Spleen (tissue), 11 donors: ENCODE results near the gene RENBP. TPM values are rescaled to one million over a fixed set of nuclear protein-coding genes. Genes with fewer than 3 reads are reported as not detected.
A peak's percentile ranks its signal among the peaks of the same experiment; 100 is the strongest.

ENCODE experiments used
- DNase-seq: peaks from one replicate; pipeline ENCODE4 v3.0.0-alpha.2; 2020
- H3K27ac ChIP-seq, 8 donors: fragments of 200-600 bp; sonication (generic) in 7 of 8; 1 replicate in 4 of 8; 2 replicates in 4 of 8; pipeline versions ENCODE4 v1.5.0 to v1.8.0; 2016 to 2021; ENCODE audit warnings: inconsistent platforms in 4 of 8, mild to moderate bottlenecking in 4 of 8, moderate library complexity in 1 of 8
- H3K27me3 ChIP-seq, 7 donors: fragments of 200-600 bp; sonication (generic) in 6 of 7; replicated peaks in 1 of 7; 1 replicate in 4 of 7; 2 replicates in 3 of 7; pipeline versions ENCODE4 v1.5.0 to v1.8.0; 2016 to 2021; ENCODE audit warnings: inconsistent platforms in 3 of 7, mild to moderate bottlenecking in 1 of 7
- H3K36me3 ChIP-seq, 6 donors: fragments of 200-600 bp; sonication (generic) in 5 of 6; 1 replicate in 4 of 6; 2 replicates in 2 of 6; pipeline versions ENCODE4 v1.5.0 to v1.8.0; 2016 to 2021; ENCODE audit warnings: inconsistent platforms in 2 of 6
- H3K4me1 ChIP-seq, 6 donors: fragments of 200-600 bp; sonication (generic) in 5 of 6; 1 replicate in 3 of 6; 2 replicates in 3 of 6; pipeline versions ENCODE4 v1.5.0 to v1.8.0; 2016 to 2021; ENCODE audit warnings: inconsistent platforms in 3 of 6
- H3K4me3 ChIP-seq, 8 donors: fragments of 200-600 bp; sonication (generic) in 7 of 8; 1 replicate in 4 of 8; 2 replicates in 4 of 8; pipeline versions ENCODE4 v1.5.0 to v1.8.0; 2016 to 2021; ENCODE audit warnings: inconsistent platforms in 4 of 8, mild to moderate bottlenecking in 4 of 8, moderate library complexity in 2 of 8
- H3K9me3 ChIP-seq, 8 donors: fragments of 200-600 bp; sonication (generic) in 7 of 8; 1 replicate in 4 of 8; 2 replicates in 4 of 8; pipeline versions ENCODE4 v1.5.0 to v1.8.0; 2016 to 2021; ENCODE audit warnings: inconsistent platforms in 4 of 8
- CTCF ChIP-seq, 11 experiments: fragments of 200-600 bp in 7 of 11; fragments of 450-650 bp in 4 of 11; sonication (generic) in 4 of 11; IDR thresholded peaks in 8 of 11; conservative IDR thresholded peaks in 3 of 11; 1 replicate in 7 of 11; 2 replicates in 4 of 11; pipeline versions ENCODE4 v1.4.0 to v1.8.0; 2016 to 2021; ENCODE audit warnings: antibody characterized with exemption in 11 of 11, inconsistent platforms in 4 of 11, mild to moderate bottlenecking in 1 of 11
- POLR2A ChIP-seq, 3 donors: fragments of 450-650 bp; IDR thresholded peaks; one replicate each; pipeline ENCODE4 v1.5.1; 2017; ENCODE audit warnings: antibody characterized with exemption in 3 of 3, mild to moderate bottlenecking in 1 of 3
- POLR2AphosphoS5 ChIP-seq, 3 donors: sonication (generic); formaldehyde crosslinking; IDR thresholded peaks; one replicate each; pipeline ENCODE4 v1.5.1; 2017; ENCODE audit warnings: antibody characterized with exemption in 3 of 3
- WGBS, 5 donors: extraction: QIAGEN DNeasy Blood & Tissue Kit in 3 of 5; methylation state at CpG; one replicate each; pipeline versions ENCODE4 v1.1.5 to v1.1.7; 2013 to 2018; 5-methylcytosine and 5-hydroxymethylcytosine counted together
- intact Hi-C: fragments of 100-400 bp; cut with DNase I; formaldehyde crosslinking; loops from one replicate; pipeline ENCODE4 v1.15.0; 2023; ENCODE audit warnings: low total_unique reads
- polyA plus RNA-seq, 3 donors: library from polyadenylated mRNA; stranded (reverse); fragments of 200-250 nt; gene quantifications; one replicate each; pipeline ENCODE4 v1.2.1, GENCODE V29; 2013
- total RNA-seq, 7 donors: library from RNA; depleted of rRNA in 3 of 7; stranded (reverse); fragments of >200 nt in 3 of 7; fragmentation: NEBNext Ultra II Directional in 4 of 7; extraction: Animal tissue kit (Norgen Biotek cat#: 25700) in 4 of 7; gene quantifications; one replicate each; pipeline versions ENCODE4 v1.1.0 to v1.2.1, GENCODE V29; 2016 to 2021
- donor health status: healthy with polysubstance abuse.
- donor health status: DM: no; HTN: no; CAD: no; lungs with moderate emphysema.
- donor health status: DM: no; HTN: no; CAD: no.
- donor health status: Bipolar disorder and iron deficiency.
- donor health status: healthy.
- donor health status: DM: no; HTN: no; CAD: no.
- donor health status: DM: yes; HTN: yes; CAD: no.

The RENBP gene
- total and polyA plus RNA-seq, 10 donors = 42.0 to 105 (median 63.5) TPM

GRCh38 chrX:153926552-153926857, 17.9 kb downstream of the RENBP start:
- peak overlapping the region; percentile 92 to 99 (median 97) for H3K27ac ChIP-seq
- no peaks in the 10 kb centered on the region for H3K9me3 ChIP-seq
- no peak for DNase-seq
- peak overlapping the region; percentile 34 to 71 (median 52) for H3K4me3 ChIP-seq
- TF ChIP-seq CTCF (IDR thresholded peaks at IDR 0.05 in 8 of 11, conservative IDR thresholded peaks at IDR 0.05 in 3 of 11) = peak in 1 of 11 experiments; percentile 3
- no peak for TF ChIP-seq POLR2AphosphoS5 (IDR thresholded peaks at IDR 0.05)
- H3K4me1 ChIP-seq = peaks cover 19 to 91% (median 77%) of the 10 kb centered on the region in 6 donors
- H3K36me3 ChIP-seq = peaks cover 0 to 28% (median 2%) of the 10 kb centered on the region in 6 donors
- whole genome bisulfite sequencing, 5 donors = 0 to 23% (median 13%) methylated on average over 3 to 4 of the region's 4 CpGs; no CpG with 5 or more reads in 1 of the 5 donors
- intact Hi-C loops = no loop called here
- H3K27me3 ChIP-seq = peaks cover 0 to 10% (median 0%) of the 10 kb centered on the region in 7 donors

- Histone ChIP-seq H3K4me3 (peak within 1 kb of the TSS; percentile 34 to 71 (median 52)), H3K4me1 (peaks cover 19 to 91% (median 81%) of the 10 kb centered on the region in 6 donors), H3K27ac (peak within 1 kb of the TSS; percentile 92 to 99 (median 97)), H3K36me3 (peaks cover 0 to 28% (median 4%) of the 10 kb centered on the region in 6 donors), H3K27me3 (peaks cover 0 to 15% (median 0%) of the 10 kb centered on the region in 7 donors), H3K9me3 (no peaks in the 10 kb centered on the region)
- 3 to 42% (median 6%) methylated on average over 16 to 59 of the region's 59 CpGs for WGBS, 5 donors
- intact Hi-C loops = no loop called here
- TF ChIP-seq POLR2A (IDR thresholded peaks at IDR 0.05) = no peak
- TF ChIP-seq POLR2AphosphoS5 (IDR thresholded peaks at IDR 0.05) = peak in 2 of 3 donors; percentile 38 to 69
- no peak for TF ChIP-seq CTCF (IDR thresholded peaks at IDR 0.05 in 8 of 11, conservative IDR thresholded peaks at IDR 0.05 in 3 of 11)
- DNase-seq = peak; percentile 92
Measured at GRCh38 chrX:153925739-153926551, 18.5 kb downstream of the RENBP start, which contains the start of gene ARHGAP4. TSS of gene ARHGAP4 (minus strand) at chrX:153926264. CDS start at chrX:153926202, 62 bp downstream.

GRCh38 chrX:153925387-153925738, 19.1 kb downstream of the RENBP start:
- WGBS, 5 donors = 19 to 64% (median 36%) methylated on average over 2 to 4 of the region's 4 CpGs
- Histone ChIP-seq H3K4me1 (peaks cover 19 to 91% (median 81%) of the 10 kb centered on the region in 6 donors), H3K36me3 (peaks cover 0 to 28% (median 6%) of the 10 kb centered on the region in 6 donors), H3K4me3 (peak overlapping the region; percentile 1 to 71 (median 52)), H3K9me3 (no peaks in the 10 kb centered on the region), H3K27ac (peak overlapping the region; percentile 92 to 99 (median 97)), H3K27me3 (peaks cover 0 to 18% (median 0%) of the 10 kb centered on the region in 7 donors)
- DNase-seq = no peak
- intact Hi-C loops = no loop called here
- peak in 2 of 3 donors; percentile 48 to 82 for TF ChIP-seq POLR2AphosphoS5 (IDR thresholded peaks at IDR 0.05)
- TF ChIP-seq CTCF (IDR thresholded peaks at IDR 0.05 in 8 of 11, conservative IDR thresholded peaks at IDR 0.05 in 3 of 11) = no peak
- TF ChIP-seq POLR2A (IDR thresholded peaks at IDR 0.05) = peak in 1 of 3 donors; percentile 37
